Measurements from ENCODE around the gene UBE3C.

The UBE3C gene

DNA sequence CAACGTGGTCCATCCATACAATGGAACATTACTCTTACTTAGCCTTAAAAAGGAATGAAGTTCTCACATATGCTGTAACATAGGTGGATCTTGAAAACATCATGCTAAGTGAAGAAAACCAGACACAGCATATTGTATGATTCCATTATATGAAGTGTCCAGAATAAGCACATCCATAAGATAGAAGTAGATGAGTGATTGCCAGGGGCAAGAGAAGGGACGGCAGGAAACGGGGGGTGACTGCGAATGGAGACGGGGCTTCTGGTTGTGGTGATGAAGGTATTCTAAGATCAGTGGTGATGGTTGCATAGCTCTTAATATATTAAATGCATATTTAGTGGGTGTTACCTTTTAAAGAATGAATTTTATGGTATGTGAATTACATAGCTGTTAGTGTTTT is 29.8 kb downstream of the UBE3C start:
- peaks cover 42% of the 10 kb centered on the region for H3K79me2 ChIP-seq (ENCODE audit: control insufficient read depth, insufficient read depth, low read length, unreplicated experiment)
- H2AFZ ChIP-seq (ENCODE audit: low read length, unreplicated experiment): no peak overlapping the region
- peaks cover 30% of the 10 kb centered on the region for H3K36me3 ChIP-seq (ENCODE audit: insufficient read depth, low read length)
- H3K4me3 ChIP-seq (ENCODE audit: low read depth, low read length): no peak overlapping the region
- H3K27ac ChIP-seq (ENCODE audit: low read depth, low read length): no peak overlapping the region
- H3K27me3 ChIP-seq (ENCODE audit: insufficient read depth, low read length): no peaks in the 10 kb centered on the region
- H3K4me1 ChIP-seq (ENCODE audit: control insufficient read depth, insufficient read depth, low read length, unreplicated experiment): no peaks in the 10 kb centered on the region

DNA sequence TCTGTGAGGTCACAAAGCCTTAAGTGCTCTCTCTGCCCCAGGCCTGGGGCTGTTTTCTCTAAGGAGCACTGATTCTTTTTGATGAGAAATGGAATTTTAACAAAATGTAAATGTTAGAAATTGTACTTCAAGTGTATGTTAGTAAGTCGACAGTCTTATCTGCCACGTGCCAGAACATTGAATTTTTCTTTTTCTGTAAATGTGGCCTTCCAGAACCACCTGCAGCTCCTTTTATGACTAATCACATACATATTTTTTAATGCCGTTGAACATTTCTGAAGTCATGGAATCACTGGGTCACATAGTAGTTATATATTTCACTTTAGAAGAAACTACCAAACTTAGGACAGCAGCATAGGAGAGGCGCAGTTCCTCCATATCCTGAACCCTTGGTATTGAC is 38.0 kb downstream of the UBE3C start:
- Histone ChIP-seq H3K4me3 (ENCODE audit: low read depth, low read length) (no peak overlapping the region), H3K27ac (ENCODE audit: low read depth, low read length) (no peak overlapping the region), H3K79me2 (ENCODE audit: control insufficient read depth, insufficient read depth, low read length, unreplicated experiment) (peaks cover 12% of the 10 kb centered on the region), H3K4me1 (ENCODE audit: control insufficient read depth, insufficient read depth, low read length, unreplicated experiment) (no peaks in the 10 kb centered on the region), H3K27me3 (ENCODE audit: insufficient read depth, low read length) (no peaks in the 10 kb centered on the region), H3K36me3 (ENCODE audit: insufficient read depth, low read length) (peaks cover 42% of the 10 kb centered on the region), H2AFZ (ENCODE audit: low read length, unreplicated experiment) (no peak overlapping the region)

DNA sequence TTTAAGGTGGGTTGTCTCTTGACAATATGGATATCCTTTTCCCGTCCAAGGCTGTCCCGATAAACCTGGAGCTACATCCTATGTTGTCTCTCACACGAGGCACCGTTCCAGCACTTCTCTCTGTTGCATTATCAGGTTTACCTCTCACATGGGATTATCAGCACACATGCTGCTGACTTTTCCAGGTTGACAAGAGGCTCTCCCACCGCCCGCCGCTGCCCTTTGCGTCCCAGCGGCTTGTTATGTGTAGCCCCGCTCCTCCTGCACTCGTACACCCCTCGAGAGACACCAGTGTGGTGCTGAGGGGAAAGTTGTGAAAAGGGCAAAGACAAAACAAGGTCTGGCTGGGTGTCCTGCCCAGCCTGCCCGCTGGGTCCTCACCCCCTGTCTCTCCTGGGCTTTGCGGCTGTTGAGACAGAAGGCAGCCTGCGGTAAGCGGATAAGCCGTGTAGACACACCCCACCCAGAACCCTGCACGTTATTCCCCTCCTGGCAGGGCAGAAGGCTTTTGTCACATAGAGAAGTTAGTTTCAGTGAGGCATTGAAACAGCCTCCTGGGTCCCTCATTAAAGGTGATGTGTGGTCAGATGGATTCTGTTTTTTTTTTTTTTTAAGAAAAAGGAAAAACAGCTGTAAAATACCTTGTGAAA is 38.7 kb downstream of the UBE3C start:
- Histone ChIP-seq H2AFZ (ENCODE audit: low read length, unreplicated experiment) (no peak overlapping the region), H3K27me3 (ENCODE audit: insufficient read depth, low read length) (no peaks in the 10 kb centered on the region), H3K27ac (ENCODE audit: low read depth, low read length) (no peak overlapping the region), H3K36me3 (ENCODE audit: insufficient read depth, low read length) (peaks cover 45% of the 10 kb centered on the region), H3K4me1 (ENCODE audit: control insufficient read depth, insufficient read depth, low read length, unreplicated experiment) (no peaks in the 10 kb centered on the region), H3K4me3 (ENCODE audit: low read depth, low read length) (no peak overlapping the region), H3K79me2 (ENCODE audit: control insufficient read depth, insufficient read depth, low read length, unreplicated experiment) (peaks cover 11% of the 10 kb centered on the region)

DNA sequence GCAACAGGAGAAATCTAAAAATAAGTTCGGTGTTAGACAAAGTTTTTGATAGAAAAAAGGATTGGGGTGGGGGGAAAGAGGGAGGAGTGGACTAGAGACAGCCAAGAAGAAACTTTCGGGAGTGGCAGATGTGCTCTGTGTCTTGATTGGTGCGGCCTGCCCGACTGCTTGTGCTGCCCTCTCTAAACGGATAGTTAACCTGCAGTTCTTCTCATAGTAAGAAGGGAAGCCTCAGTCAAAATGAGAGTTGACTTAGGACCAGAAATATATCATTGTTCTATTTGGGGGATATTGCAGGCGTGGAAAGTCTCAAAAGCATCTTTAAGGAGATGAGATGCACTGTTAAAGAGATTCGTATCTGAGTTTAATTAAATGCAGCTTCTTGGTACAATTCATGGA is 39.3 kb downstream of the UBE3C start:
- Histone ChIP-seq H3K27me3 (ENCODE audit: insufficient read depth, low read length) (no peaks in the 10 kb centered on the region), H2AFZ (ENCODE audit: low read length, unreplicated experiment) (no peak overlapping the region), H3K4me1 (ENCODE audit: control insufficient read depth, insufficient read depth, low read length, unreplicated experiment) (no peaks in the 10 kb centered on the region), H3K4me3 (ENCODE audit: low read depth, low read length) (no peak overlapping the region), H3K79me2 (ENCODE audit: control insufficient read depth, insufficient read depth, low read length, unreplicated experiment) (peaks cover 8% of the 10 kb centered on the region), H3K36me3 (ENCODE audit: insufficient read depth, low read length) (peaks cover 41% of the 10 kb centered on the region), H3K27ac (ENCODE audit: low read depth, low read length) (no peak overlapping the region)

DNA sequence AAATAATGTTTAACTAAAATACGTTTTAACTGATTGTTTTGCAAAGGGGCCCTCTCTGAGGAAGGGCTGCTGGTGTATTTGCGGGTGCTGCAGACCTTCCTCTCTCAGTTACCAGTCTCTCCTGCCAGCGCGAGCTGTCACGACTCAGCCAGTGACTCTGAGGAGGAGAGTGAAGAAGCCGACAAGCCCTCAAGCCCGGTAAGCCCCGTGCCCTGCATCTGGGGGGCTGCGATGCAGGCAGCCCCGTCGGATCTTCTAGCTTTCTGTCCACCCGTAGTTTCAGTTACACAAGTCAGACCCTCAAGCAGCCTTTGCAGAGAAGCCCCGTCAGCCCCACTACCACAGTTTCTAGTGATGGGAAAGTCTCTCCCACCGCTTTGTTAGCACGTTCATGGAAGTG is 45.1 kb downstream of the UBE3C start:
- H3K27me3 ChIP-seq (ENCODE audit: insufficient read depth, low read length): no peaks in the 10 kb centered on the region
- no peaks in the 10 kb centered on the region for H3K4me1 ChIP-seq (ENCODE audit: control insufficient read depth, insufficient read depth, low read length, unreplicated experiment)
- H2AFZ ChIP-seq (ENCODE audit: low read length, unreplicated experiment): no peak overlapping the region
- peaks cover 31% of the 10 kb centered on the region for H3K36me3 ChIP-seq (ENCODE audit: insufficient read depth, low read length)
- H3K4me3 ChIP-seq (ENCODE audit: low read depth, low read length): no peak overlapping the region
- no peaks in the 10 kb centered on the region for H3K79me2 ChIP-seq (ENCODE audit: control insufficient read depth, insufficient read depth, low read length, unreplicated experiment)
- no peak overlapping the region for H3K27ac ChIP-seq (ENCODE audit: low read depth, low read length)

DNA sequence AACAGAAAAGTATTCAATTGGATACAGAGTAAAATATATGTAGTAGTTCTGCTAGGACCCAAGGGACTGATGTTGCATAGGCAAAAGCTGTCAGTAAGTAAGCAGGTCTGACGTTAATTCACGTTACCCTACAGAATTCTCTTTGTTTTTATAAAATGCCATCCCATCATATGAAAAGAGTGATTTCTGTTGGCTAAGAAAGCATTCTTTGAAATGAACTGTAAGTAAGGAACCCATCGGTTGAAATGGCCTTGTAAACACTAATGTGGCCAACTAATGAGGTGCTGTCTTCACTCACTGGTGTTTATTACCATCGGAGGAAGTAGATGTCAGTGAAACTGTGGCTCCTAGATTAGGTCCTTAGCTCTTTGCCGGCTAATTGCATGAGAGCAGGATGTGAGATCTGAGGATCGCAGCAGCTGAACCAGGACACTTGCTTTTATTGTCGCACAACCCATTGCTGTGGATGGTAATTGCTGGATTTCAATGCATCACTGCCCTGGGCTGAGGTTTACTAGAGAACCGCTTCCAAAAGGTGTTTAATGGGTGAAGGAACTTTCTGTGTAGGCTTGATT is 49.5 kb downstream of the UBE3C start:
- H3K27me3 ChIP-seq (ENCODE audit: insufficient read depth, low read length): no peaks in the 10 kb centered on the region
- no peaks in the 10 kb centered on the region for H3K4me1 ChIP-seq (ENCODE audit: control insufficient read depth, insufficient read depth, low read length, unreplicated experiment)
- H2AFZ ChIP-seq (ENCODE audit: low read length, unreplicated experiment): no peak overlapping the region
- peaks cover 43% of the 10 kb centered on the region for H3K36me3 ChIP-seq (ENCODE audit: insufficient read depth, low read length)
- no peak overlapping the region for H3K4me3 ChIP-seq (ENCODE audit: low read depth, low read length)
- H3K79me2 ChIP-seq (ENCODE audit: control insufficient read depth, insufficient read depth, low read length, unreplicated experiment): peaks cover 3% of the 10 kb centered on the region
- no peak overlapping the region for H3K27ac ChIP-seq (ENCODE audit: low read depth, low read length)

DNA sequence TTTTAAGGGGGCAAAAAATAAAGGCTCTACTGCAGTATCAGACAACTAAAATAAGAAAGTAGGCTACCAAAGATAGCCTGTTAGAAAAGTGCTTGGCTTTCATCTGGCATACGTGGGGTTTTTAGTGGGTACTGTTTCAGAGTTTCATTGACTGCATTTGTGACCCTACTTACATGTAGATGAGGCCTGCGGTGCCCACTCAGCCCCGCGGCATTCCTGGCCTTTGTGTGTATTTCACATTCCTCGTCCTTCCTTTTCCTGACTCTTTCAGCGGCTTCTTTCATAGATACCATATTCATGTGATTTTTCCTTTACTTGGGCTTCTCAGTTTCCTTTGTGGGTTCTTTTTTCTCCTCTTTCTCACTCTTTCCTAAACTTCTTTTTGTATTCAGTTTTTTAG is 50.7 kb downstream of the UBE3C start:
- peaks cover 46% of the 10 kb centered on the region for H3K36me3 ChIP-seq (ENCODE audit: insufficient read depth, low read length)
- H2AFZ ChIP-seq (ENCODE audit: low read length, unreplicated experiment): no peak overlapping the region
- no peak overlapping the region for H3K4me3 ChIP-seq (ENCODE audit: low read depth, low read length)
- no peak overlapping the region for H3K27ac ChIP-seq (ENCODE audit: low read depth, low read length)
- no peaks in the 10 kb centered on the region for H3K27me3 ChIP-seq (ENCODE audit: insufficient read depth, low read length)
- peaks cover 10% of the 10 kb centered on the region for H3K79me2 ChIP-seq (ENCODE audit: control insufficient read depth, insufficient read depth, low read length, unreplicated experiment)
- no peaks in the 10 kb centered on the region for H3K4me1 ChIP-seq (ENCODE audit: control insufficient read depth, insufficient read depth, low read length, unreplicated experiment)

DNA sequence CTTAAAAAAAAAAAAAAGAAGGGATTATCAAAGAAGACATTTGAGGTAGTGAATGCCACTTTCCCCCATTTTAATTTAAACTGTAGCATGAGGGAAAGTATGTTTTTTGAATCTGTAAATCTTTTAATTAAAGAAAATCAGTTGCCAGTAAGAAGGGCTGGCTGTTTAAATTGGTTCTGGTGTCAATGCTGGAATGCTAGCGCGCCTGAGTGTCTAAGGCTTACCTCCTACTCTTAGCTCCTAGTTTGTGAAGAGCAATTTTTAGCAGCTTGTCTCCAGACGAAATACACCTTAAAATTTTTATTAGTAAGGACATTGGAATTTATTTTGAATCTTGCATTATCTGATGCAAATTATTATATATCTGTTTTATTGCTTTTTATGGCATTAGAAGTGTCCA is 54.1 kb downstream of the UBE3C start:
- Histone ChIP-seq H3K27ac (ENCODE audit: low read depth, low read length) (no peak overlapping the region), H3K4me3 (ENCODE audit: low read depth, low read length) (no peak overlapping the region), H3K4me1 (ENCODE audit: control insufficient read depth, insufficient read depth, low read length, unreplicated experiment) (no peaks in the 10 kb centered on the region), H3K36me3 (ENCODE audit: insufficient read depth, low read length) (peaks cover 39% of the 10 kb centered on the region), H2AFZ (ENCODE audit: low read length, unreplicated experiment) (no peak overlapping the region), H3K79me2 (ENCODE audit: control insufficient read depth, insufficient read depth, low read length, unreplicated experiment) (peaks cover 11% of the 10 kb centered on the region), H3K27me3 (ENCODE audit: insufficient read depth, low read length) (no peaks in the 10 kb centered on the region)

DNA sequence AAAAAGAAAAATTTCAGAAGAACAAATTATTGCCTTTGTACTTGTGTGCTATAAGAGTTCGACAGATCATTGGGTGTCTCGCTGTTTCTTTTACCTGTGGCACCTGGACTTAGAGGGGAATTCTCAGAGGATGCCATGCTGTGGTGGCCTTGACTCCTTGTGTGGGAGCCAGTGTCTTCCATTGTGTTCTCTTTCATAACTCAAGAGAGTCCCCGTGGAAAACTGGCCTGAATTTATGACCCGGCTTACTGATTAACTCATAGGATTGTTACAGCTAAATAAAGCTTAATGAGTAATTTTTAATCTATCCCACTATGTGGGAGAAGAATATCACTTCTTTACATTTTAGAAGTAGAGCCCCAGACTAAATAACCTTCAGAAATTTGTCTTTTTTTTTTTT is 54.5 kb downstream of the UBE3C start:
- Histone ChIP-seq H3K79me2 (ENCODE audit: control insufficient read depth, insufficient read depth, low read length, unreplicated experiment) (peaks cover 11% of the 10 kb centered on the region), H3K4me1 (ENCODE audit: control insufficient read depth, insufficient read depth, low read length, unreplicated experiment) (no peaks in the 10 kb centered on the region), H3K36me3 (ENCODE audit: insufficient read depth, low read length) (peaks cover 39% of the 10 kb centered on the region), H3K4me3 (ENCODE audit: low read depth, low read length) (no peak overlapping the region), H3K27ac (ENCODE audit: low read depth, low read length) (no peak overlapping the region), H3K27me3 (ENCODE audit: insufficient read depth, low read length) (no peaks in the 10 kb centered on the region), H2AFZ (ENCODE audit: low read length, unreplicated experiment) (no peak overlapping the region)

DNA sequence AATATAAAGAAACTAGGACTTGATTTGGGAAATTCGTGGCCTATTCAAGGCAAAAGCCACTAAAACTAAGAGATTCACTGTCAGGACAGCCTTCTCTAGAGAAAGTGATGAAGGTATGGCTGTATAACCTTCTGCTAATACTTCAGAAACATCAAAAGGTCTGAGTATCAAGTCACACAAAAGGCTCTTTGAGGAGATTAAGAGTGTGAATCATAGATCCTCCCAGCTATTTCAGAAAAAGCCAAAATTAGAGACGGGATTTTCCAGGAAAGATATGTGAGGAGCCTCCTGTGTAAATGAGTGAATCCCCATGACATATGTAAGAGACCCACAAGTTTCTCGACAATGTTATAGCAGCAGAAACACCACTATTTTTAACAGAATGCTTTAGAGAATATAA is 56.2 kb downstream of the UBE3C start:
- H3K4me3 ChIP-seq (ENCODE audit: low read depth, low read length): no peak overlapping the region
- H3K27me3 ChIP-seq (ENCODE audit: insufficient read depth, low read length): no peaks in the 10 kb centered on the region
- no peaks in the 10 kb centered on the region for H3K4me1 ChIP-seq (ENCODE audit: control insufficient read depth, insufficient read depth, low read length, unreplicated experiment)
- H3K36me3 ChIP-seq (ENCODE audit: insufficient read depth, low read length): peaks cover 38% of the 10 kb centered on the region
- H2AFZ ChIP-seq (ENCODE audit: low read length, unreplicated experiment): no peak overlapping the region
- no peak overlapping the region for H3K27ac ChIP-seq (ENCODE audit: low read depth, low read length)
- H3K79me2 ChIP-seq (ENCODE audit: control insufficient read depth, insufficient read depth, low read length, unreplicated experiment): peaks cover 11% of the 10 kb centered on the region

DNA sequence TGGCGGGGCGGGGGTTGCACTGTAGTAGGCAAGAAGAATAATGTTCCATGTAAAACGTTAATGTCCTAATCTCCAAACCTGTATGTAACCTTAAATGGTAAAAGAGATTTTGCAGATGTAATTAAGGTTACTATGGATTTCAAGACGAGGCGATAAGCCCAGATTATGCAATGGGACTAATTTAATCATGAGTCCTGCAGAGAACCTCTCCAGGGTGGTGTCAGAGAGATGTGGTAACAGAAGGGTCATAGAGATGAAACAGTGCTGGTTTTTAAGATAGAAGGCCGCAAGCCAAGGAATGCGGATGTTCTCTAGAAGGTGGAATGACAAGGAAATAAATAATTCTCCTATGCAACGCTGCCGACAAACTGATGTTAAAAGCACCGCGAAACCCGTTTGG is 57.1 kb downstream of the UBE3C start:
- no peak overlapping the region for H3K4me3 ChIP-seq (ENCODE audit: low read depth, low read length)
- no peak overlapping the region for H2AFZ ChIP-seq (ENCODE audit: low read length, unreplicated experiment)
- H3K27ac ChIP-seq (ENCODE audit: low read depth, low read length): no peak overlapping the region
- H3K36me3 ChIP-seq (ENCODE audit: insufficient read depth, low read length): peaks cover 30% of the 10 kb centered on the region
- peaks cover 11% of the 10 kb centered on the region for H3K79me2 ChIP-seq (ENCODE audit: control insufficient read depth, insufficient read depth, low read length, unreplicated experiment)
- H3K4me1 ChIP-seq (ENCODE audit: control insufficient read depth, insufficient read depth, low read length, unreplicated experiment): no peaks in the 10 kb centered on the region
- no peaks in the 10 kb centered on the region for H3K27me3 ChIP-seq (ENCODE audit: insufficient read depth, low read length)

Measured in ACC112 (cell line).